GM19099 (cell line): ENCODE results near the gene SNIP1.

Source experiments
- POLR2A ChIP-seq: IDR thresholded peaks from 3 replicates; pipeline ENCODE4 v1.6.1; 2011; ENCODE audit warnings: low read depth; ENCODE audit not compliant: insufficient read length; ENCODE audit errors: extremely low read depth

Gene SNIP1

GRCh38 chr1:37519613-37520012 is 34.5 kb downstream of the SNIP1 start:
- no peak for TF ChIP-seq POLR2A

GRCh38 chr1:37517569-37517968 is 36.5 kb downstream of the SNIP1 start:
- TF ChIP-seq POLR2A = no peak

GRCh38 chr1:37515185-37516034 is 38.7 kb downstream of the SNIP1 start:
- no peak for TF ChIP-seq POLR2A

GRCh38 chr1:37514350-37515184 is 39.5 kb downstream of the SNIP1 start, which contains the start of gene MEAF6:
MEAF6 (minus strand) TSS chr1:37514766; CDS start chr1:37514746, 20 bp downstream.
- TF ChIP-seq POLR2A = peak; percentile 90

- TF ChIP-seq POLR2A = no peak
Measured at GRCh38 chr1:37513795-37514349, 40.2 kb downstream of the SNIP1 start.

GRCh38 chr1:37509181-37509580 is 44.9 kb downstream of the SNIP1 start:
- TF ChIP-seq POLR2A = no peak

- TF ChIP-seq POLR2A = no peak
Measured at GRCh38 chr1:37506740-37507139, 47.4 kb downstream of the SNIP1 start.

GRCh38 chr1:37502104-37502503 is 52.0 kb downstream of the SNIP1 start:
- TF ChIP-seq POLR2A = no peak

- no peak for TF ChIP-seq POLR2A
Measured at GRCh38 chr1:37501661-37502060, 52.4 kb downstream of the SNIP1 start.

- TF ChIP-seq POLR2A = no peak
Measured at GRCh38 chr1:37498872-37499617, 55.0 kb downstream of the SNIP1 start.

- TF ChIP-seq POLR2A = no peak
Measured at GRCh38 chr1:37497832-37498231, 56.3 kb downstream of the SNIP1 start.

GRCh38 chr1:37495875-37496274 is 58.2 kb downstream of the SNIP1 start:
- no peak for TF ChIP-seq POLR2A

GRCh38 chr1:37493336-37494098 is 60.6 kb downstream of the SNIP1 start:
- TF ChIP-seq POLR2A = no peak

- TF ChIP-seq POLR2A = no peak
Measured at GRCh38 chr1:37487619-37487984, 66.5 kb downstream of the SNIP1 start.

GRCh38 chr1:37486680-37487618 is 67.1 kb downstream of the SNIP1 start:
- TF ChIP-seq POLR2A = no peak
